HFFc6 (cell line): Measurements from ENCODE around the gene NEAT1. TPM values are rescaled to one million over a fixed set of nuclear protein-coding genes. Genes with fewer than 3 reads are reported as not detected.

Experiments used
- DNase-seq: peaks from one replicate; pipeline ENCODE4 v3.0.0-alpha.2; 2018
- H3K27ac Mint-ChIP-seq: 2 replicates; pipeline ENCODE4 v1.8.0; 2020; ENCODE audit warnings: mild to moderate bottlenecking, mixed read lengths
- H3K27me3 Mint-ChIP-seq: 2 replicates; pipeline ENCODE4 v1.8.0; 2021; ENCODE audit warnings: mild to moderate bottlenecking, moderate library complexity, mixed read lengths; ENCODE audit not compliant: insufficient read depth
- H3K36me3 Mint-ChIP-seq: 2 replicates; pipeline ENCODE4 v1.8.0; 2021; ENCODE audit warnings: low read depth, mixed read lengths
- H3K4me1 Mint-ChIP-seq: 2 replicates; pipeline ENCODE4 v1.8.0; 2020; ENCODE audit warnings: low read depth, mixed read lengths
- H3K4me3 Mint-ChIP-seq: 2 replicates; pipeline ENCODE4 v1.8.0; 2020; ENCODE audit warnings: mild to moderate bottlenecking, moderate library complexity, mixed read lengths
- H3K9me3 Mint-ChIP-seq: 2 replicates; pipeline ENCODE4 v1.8.0; 2020; ENCODE audit warnings: mild to moderate bottlenecking, mixed read lengths
- total RNA-seq, 6 experiments: library from RNA; stranded (reverse); fragmentation: NEBNext Ultra II Directional; extraction: Animal tissue kit (Norgen Biotek cat#: 25700); gene quantifications; 2 replicates in 1 of 6; 3 replicates in 5 of 6; pipeline ENCODE4 v1.2.3, GENCODE V29; 2021
- TF ChIP-seq, protein P1 (sequence below): fragments of 200-600 bp; sonication (generic); IDR thresholded peaks from 2 replicates; pipeline ENCODE4 v1.5.0; 2021; ENCODE audit warnings: antibody characterized with exemption, mild to moderate bottlenecking

NEAT1 gene
- total RNA-seq, 6 experiments from 2014 or later, result 185 to 250 (median 213) TPM

DNA sequence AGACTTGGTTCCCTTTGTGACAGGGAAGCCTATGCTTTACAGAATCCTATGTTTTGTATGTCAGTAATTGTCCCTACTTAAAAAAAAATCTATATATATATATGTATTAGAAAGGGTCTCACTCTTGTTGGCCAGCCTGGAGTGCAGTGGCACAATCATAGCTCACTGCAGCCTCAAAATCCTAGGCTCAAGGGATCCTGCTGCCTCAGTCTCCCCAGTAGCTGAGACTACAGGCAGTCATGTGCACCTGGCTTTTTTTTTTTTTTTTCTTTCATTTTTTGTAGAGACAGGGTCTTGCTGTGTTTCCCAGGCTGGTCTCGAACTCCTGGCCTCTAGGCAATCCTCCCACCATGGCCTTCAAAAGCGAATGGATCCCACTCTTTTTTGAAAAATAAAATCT is 2.1 kb upstream of the NEAT1 start:
- Mint-ChIP-seq H3K9me3 (peaks cover 32% of the 10 kb centered on the region), H3K4me1 (peaks cover 65% of the 10 kb centered on the region), H3K27ac (peak overlapping the region; percentile 98), H3K27me3 (peaks cover 45% of the 10 kb centered on the region), H3K4me3 (peak overlapping the region; percentile 99), H3K36me3 (peaks cover 31% of the 10 kb centered on the region)
- DNase-seq, result no peak
- TF ChIP-seq, protein P1, sequence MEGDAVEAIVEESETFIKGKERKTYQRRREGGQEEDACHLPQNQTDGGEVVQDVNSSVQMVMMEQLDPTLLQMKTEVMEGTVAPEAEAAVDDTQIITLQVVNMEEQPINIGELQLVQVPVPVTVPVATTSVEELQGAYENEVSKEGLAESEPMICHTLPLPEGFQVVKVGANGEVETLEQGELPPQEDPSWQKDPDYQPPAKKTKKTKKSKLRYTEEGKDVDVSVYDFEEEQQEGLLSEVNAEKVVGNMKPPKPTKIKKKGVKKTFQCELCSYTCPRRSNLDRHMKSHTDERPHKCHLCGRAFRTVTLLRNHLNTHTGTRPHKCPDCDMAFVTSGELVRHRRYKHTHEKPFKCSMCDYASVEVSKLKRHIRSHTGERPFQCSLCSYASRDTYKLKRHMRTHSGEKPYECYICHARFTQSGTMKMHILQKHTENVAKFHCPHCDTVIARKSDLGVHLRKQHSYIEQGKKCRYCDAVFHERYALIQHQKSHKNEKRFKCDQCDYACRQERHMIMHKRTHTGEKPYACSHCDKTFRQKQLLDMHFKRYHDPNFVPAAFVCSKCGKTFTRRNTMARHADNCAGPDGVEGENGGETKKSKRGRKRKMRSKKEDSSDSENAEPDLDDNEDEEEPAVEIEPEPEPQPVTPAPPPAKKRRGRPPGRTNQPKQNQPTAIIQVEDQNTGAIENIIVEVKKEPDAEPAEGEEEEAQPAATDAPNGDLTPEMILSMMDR, result no peak

DNA sequence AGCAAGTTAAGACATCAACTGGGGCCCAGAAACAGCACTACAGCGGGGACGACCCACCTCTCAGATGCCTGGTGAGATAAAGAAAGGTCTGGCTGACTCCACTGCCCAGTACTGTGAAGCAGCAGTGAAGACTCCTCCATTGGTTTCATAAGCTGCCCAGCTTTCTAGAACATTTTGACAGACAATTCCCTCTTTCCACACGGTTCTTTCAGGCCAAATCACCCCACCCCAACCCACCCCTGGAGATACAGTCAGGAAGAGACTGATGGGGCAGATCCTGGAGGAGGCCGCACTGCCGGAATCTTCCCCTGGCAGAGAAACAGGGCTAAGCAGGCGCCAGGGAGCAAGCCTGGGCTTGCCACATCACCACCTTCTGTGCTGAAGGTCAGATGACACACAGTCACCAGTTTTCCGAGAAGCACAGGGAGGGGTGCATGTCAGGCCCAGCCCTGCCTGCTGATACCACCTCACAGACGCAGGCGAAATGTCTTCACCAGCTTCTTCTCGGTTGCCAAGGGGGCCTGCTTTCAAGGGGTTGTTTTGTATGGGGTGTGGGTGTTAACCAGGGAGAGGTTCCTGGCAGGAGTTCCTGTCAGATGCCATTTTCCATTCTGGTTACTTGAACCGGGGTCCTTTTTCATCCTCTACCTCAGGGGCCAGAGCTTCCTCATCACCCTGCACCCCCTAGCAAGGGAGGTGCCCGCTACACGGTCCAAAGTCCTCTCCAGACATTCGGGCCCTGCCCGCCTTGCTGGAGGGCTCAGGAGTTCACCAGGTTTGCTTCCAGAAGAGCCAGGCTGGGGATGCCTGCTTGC is 1.4 kb upstream of the NEAT1 start:
- peak overlapping the region; percentile 98 for H3K27ac Mint-ChIP-seq
- peak overlapping the region; percentile 99 for H3K4me3 Mint-ChIP-seq
- peaks cover 39% of the 10 kb centered on the region for H3K9me3 Mint-ChIP-seq
- TF ChIP-seq, protein P1, result no peak
- H3K4me1 Mint-ChIP-seq, result peaks cover 63% of the 10 kb centered on the region
- peak; percentile 98 for DNase-seq
- H3K36me3 Mint-ChIP-seq, result peaks cover 37% of the 10 kb centered on the region
- H3K27me3 Mint-ChIP-seq, result peaks cover 48% of the 10 kb centered on the region

DNA sequence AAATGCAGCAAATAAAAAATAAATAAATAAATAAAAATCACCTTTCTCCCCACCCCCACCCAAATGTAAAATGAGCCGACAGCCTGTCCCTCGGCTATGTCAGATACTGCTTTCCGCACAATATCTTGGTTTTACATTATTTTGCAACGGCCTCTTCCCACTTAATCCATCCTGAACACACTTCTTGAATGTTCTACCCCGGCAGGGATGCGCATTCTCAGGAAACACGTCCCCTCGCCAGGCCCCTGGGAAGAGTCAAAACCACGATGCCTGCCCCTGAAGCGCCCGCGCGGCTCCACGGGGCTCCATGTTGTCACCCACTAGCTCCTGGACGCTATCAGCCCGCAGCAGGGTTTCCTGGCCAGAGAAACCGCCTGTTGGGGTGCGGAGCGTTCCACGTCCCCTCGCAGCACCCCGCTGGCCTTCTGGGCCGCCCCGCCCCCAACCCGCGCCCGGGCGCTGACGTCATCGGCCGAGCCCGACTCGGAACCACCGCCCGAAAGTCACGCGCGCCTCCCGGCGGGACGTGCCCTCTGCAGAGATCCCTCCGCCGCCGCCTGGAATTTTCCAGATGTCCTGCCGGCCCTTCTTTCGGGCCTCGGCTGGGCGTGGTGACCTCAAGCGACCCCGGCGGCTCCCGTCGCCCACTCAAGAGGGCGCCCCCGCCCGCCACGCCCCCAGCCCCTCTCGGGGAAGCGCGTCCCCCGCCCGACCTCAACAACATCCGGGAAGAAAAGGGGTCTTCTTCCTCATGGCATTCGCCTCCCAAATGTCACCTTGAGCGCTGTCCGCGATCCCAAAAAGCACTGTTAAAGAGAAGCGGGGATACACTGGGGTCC is 585 bp upstream of the NEAT1 start:
- H3K27me3 Mint-ChIP-seq, result peaks cover 56% of the 10 kb centered on the region
- DNase-seq, result peak; percentile 97
- H3K27ac Mint-ChIP-seq, result peak overlapping the region; percentile 98
- H3K9me3 Mint-ChIP-seq, result peaks cover 47% of the 10 kb centered on the region
- TF ChIP-seq, protein P1, result peak; percentile 40; the same call in 1 of the 2 replicates
- H3K4me1 Mint-ChIP-seq, result peaks cover 63% of the 10 kb centered on the region
- peaks cover 46% of the 10 kb centered on the region for H3K36me3 Mint-ChIP-seq
- H3K4me3 Mint-ChIP-seq, result peak overlapping the region; percentile 99

DNA sequence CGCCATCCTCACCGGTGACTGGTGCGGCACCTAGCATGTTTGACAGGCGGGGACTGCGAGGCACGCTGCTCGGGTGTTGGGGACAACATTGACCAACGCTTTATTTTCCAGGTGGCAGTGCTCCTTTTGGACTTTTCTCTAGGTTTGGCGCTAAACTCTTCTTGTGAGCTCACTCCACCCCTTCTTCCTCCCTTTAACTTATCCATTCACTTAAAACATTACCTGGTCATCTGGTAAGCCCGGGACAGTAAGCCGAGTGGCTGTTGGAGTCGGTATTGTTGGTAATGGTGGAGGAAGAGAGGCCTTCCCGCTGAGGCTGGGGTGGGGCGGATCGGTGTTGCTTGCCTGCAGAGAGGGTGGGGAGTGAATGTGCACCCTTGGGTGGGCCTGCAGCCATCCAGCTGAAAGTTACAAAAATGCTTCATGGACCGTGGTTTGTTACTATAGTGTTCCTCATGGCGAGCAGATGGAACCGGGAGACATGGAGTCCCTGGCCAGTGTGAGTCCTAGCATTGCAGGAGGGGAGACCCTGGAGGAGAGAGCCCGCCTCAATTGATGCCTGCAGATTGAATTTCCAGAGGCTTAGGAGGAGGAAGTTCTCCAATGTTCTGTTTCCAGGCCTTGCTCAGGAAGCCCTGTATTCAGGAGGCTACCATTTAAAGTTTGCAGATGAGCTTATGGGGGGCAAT is 1.1 kb downstream of the NEAT1 start:
- Mint-ChIP-seq H3K27ac (peak overlapping the region; percentile 98), H3K36me3 (peaks cover 61% of the 10 kb centered on the region), H3K4me1 (peaks cover 62% of the 10 kb centered on the region), H3K9me3 (peaks cover 63% of the 10 kb centered on the region), H3K4me3 (peak overlapping the region; percentile 99), H3K27me3 (peaks cover 73% of the 10 kb centered on the region)
- DNase-seq, result peak; percentile 37
- TF ChIP-seq, protein P1, result no peak
